K562 (cell line): ENCODE measurements around the gene PMEPA1. TPM values are rescaled to one million over a fixed set of nuclear protein-coding genes. Genes with fewer than 3 reads are reported as not detected.

Source experiments
- ATAC-seq: fragments of 200-7000 bp; cut with Tn5 transposase; 3 replicates; pipeline ENCODE4 v1.9.1; 2020; ENCODE audit warnings: moderate library complexity
- BruUV-seq: library from RNA; stranded (reverse); fragments of 400-500 nt; replicated peaks from 2 replicates; lab custom pipeline; 2021; lab: Mats Ljungman, UMichigan
- CTCF ChIA-PET: fragments of 300-600 bp; formaldehyde crosslinking; extraction: SDS; loops from one replicate; lab custom pipeline; 2021; ENCODE audit warnings: low intra/inter-chr PET ratio; lab: Yijun Ruan, JAX
- POLR2A ChIA-PET: fragments of 300-600, 350-650 bp; sonication (Branson Sonifier 250); formaldehyde crosslinking; extraction: SDS; loops from one replicate; lab custom pipeline; 2021; ENCODE audit warnings: antibody characterized with exemption, inconsistent platforms; lab: Yijun Ruan, JAX
- DNase-seq, 4 experiments: peaks; one replicate each; pipeline versions ENCODE4 v3.0.0 to v3.0.0-alpha.2; 2011 to 2018; ENCODE audit warnings: low spot score in 3 of 4, mixed read lengths in 3 of 4; ENCODE audit errors: extremely low read depth in 1 of 4
- FAIRE-seq: peaks from 2 replicates; lab custom pipeline; 2011; peaks lifted over from hg19 to GRCh38; lab: Jason Lieb, UNC
- H2AFZ ChIP-seq: 2 replicates; pipeline ENCODE4 v1.6.0; 2011; ENCODE audit warnings: low read depth, low read length, control low read depth, inconsistent platforms
- H3K27ac ChIP-seq: fragments of 200-600 bp; 3 replicates; pipeline ENCODE4 v1.8.0; 2011; ENCODE audit warnings: low read depth, mild to moderate bottlenecking, control low read depth, inconsistent platforms, low read length, moderate library complexity, mixed read lengths; ENCODE audit errors: extremely low read depth
- H3K27me3 ChIP-seq, 2 experiments: fragments of 300-600 bp in 1 of 2; 2 replicates in 1 of 2; 3 replicates in 1 of 2; pipeline versions ENCODE4 v1.6.0 to v1.8.0; 2011; ENCODE audit warnings: inconsistent platforms in 2 of 2, low read length in 2 of 2, mild to moderate bottlenecking in 1 of 2, mixed read lengths in 1 of 2, moderate library complexity in 1 of 2; ENCODE audit not compliant: control insufficient read depth in 2 of 2, insufficient read depth in 2 of 2
- H3K36me3 ChIP-seq: fragments of 300-600 bp; 3 replicates; pipeline ENCODE4 v1.8.0; 2011; ENCODE audit warnings: mild to moderate bottlenecking, low read length, inconsistent platforms; ENCODE audit not compliant: control insufficient read depth, insufficient read depth
- H3K4me1 ChIP-seq, 2 experiments: fragments of 200-600 bp in 1 of 2; replicated peaks in 1 of 2; 2 replicates in 1 of 2; 3 replicates in 1 of 2; pipeline versions ENCODE4 v1.5.1 to v1.8.0; 2011; ENCODE audit warnings: inconsistent platforms in 2 of 2, low read length in 2 of 2, mild to moderate bottlenecking in 1 of 2, mixed read lengths in 1 of 2, moderate library complexity in 1 of 2; ENCODE audit not compliant: control insufficient read depth in 2 of 2, insufficient read depth in 2 of 2
- H3K4me2 ChIP-seq: 2 replicates; pipeline ENCODE4 v1.6.1; 2011; ENCODE audit warnings: low read length, control low read depth, inconsistent platforms, mixed read lengths; ENCODE audit not compliant: insufficient read depth
- H3K4me3 ChIP-seq: fragments of 200-600 bp; sonication (generic), shearing (Covaris generic); 2 replicates; pipeline ENCODE4 v1.5.1; 2016; ENCODE audit warnings: control low read depth, inconsistent platforms
- H3K79me2 ChIP-seq: fragments of 200-600 bp; 3 replicates; pipeline ENCODE4 v1.8.0; 2011; ENCODE audit warnings: low read length, inconsistent platforms; ENCODE audit not compliant: control insufficient read depth, insufficient read depth
- H3K9ac ChIP-seq, 2 experiments: 2 replicates each; pipeline versions ENCODE4 v1.6.0 to v1.6.1; 2011; ENCODE audit warnings: low read depth in 2 of 2, low read length in 2 of 2, control low read depth in 1 of 2, inconsistent platforms in 1 of 2, mild to moderate bottlenecking in 1 of 2, mixed read lengths in 1 of 2; ENCODE audit not compliant: insufficient read depth in 1 of 2
- H3K9me1 ChIP-seq: one replicate; pipeline ENCODE4 v1.6.0; 2011; ENCODE audit warnings: inconsistent platforms, mild to moderate bottlenecking, low read length, moderate library complexity; ENCODE audit not compliant: control insufficient read depth, insufficient read depth
- H3K9me3 ChIP-seq: replicated peaks from 2 replicates; pipeline ENCODE4 v1.5.1; 2011; ENCODE audit warnings: low read depth, low read length, inconsistent platforms; ENCODE audit not compliant: control insufficient read depth, insufficient read depth
- H4K20me1 ChIP-seq: replicated peaks from 2 replicates; pipeline ENCODE4 v1.6.1; 2011; ENCODE audit warnings: low read length, inconsistent platforms, mixed read lengths; ENCODE audit not compliant: control insufficient read depth, insufficient read depth
- E2F5 ChIP-seq: sonication (generic); formaldehyde crosslinking; IDR thresholded peaks from 2 replicates; pipeline ENCODE4 v1.8.0; 2022; ENCODE audit warnings: mild to moderate bottlenecking, missing genetic modification reagents
- FOXA3 ChIP-seq, 2 experiments: fragments of 450-650 bp in 1 of 2; sonication (generic) in 1 of 2; formaldehyde crosslinking; IDR thresholded peaks in 1 of 2; conservative IDR thresholded peaks in 1 of 2; 2 replicates each; pipeline versions ENCODE4 v1.4.0 to v1.8.0; 2020 to 2022; ENCODE audit warnings: mild to moderate bottlenecking in 2 of 2, missing genetic modification reagents in 1 of 2
- KAT7 ChIP-seq: sonication (generic); formaldehyde crosslinking; IDR thresholded peaks from 2 replicates; pipeline ENCODE4 v1.8.0; 2022; ENCODE audit warnings: missing genetic modification reagents, mild to moderate bottlenecking, borderline replicate concordance
- MAFF ChIP-seq: IDR thresholded peaks from 2 replicates; pipeline ENCODE4 v1.6.1; 2012; ENCODE audit warnings: low read length, improper control_type of control experiment
- MIER1 ChIP-seq: fragments of 450-650 bp; IDR thresholded peaks from 2 replicates; pipeline ENCODE4 v1.6.1; 2016; ENCODE audit warnings: antibody characterized with exemption, mild to moderate bottlenecking, low read depth
- NCOA1 ChIP-seq: fragments of 450-650 bp; IDR thresholded peaks from 2 replicates; pipeline ENCODE4 v1.6.1; 2016; ENCODE audit warnings: low read depth
- NCOA4 ChIP-seq: fragments of 450-650 bp; IDR thresholded peaks from 2 replicates; pipeline ENCODE4 v1.6.1; 2018; ENCODE audit warnings: mild to moderate bottlenecking; ENCODE audit not compliant: partially characterized antibody
- NELFE ChIP-seq: IDR thresholded peaks from 2 replicates; pipeline ENCODE4 v1.6.1; 2011; ENCODE audit warnings: mild to moderate bottlenecking; ENCODE audit not compliant: insufficient read depth, insufficient read length
- NFATC3 ChIP-seq: fragments of 450-650 bp; IDR thresholded peaks from 2 replicates; pipeline ENCODE4 v1.6.1; 2017; ENCODE audit warnings: mild to moderate bottlenecking
- NR2C1 ChIP-seq, 2 experiments: fragments of 450-650 bp; IDR thresholded peaks; 2 replicates each; pipeline ENCODE4 v1.6.1; 2017; ENCODE audit warnings: mild to moderate bottlenecking in 2 of 2, antibody characterized with exemption in 1 of 2, inconsistent platforms in 1 of 2, missing compliant biosample characterization in 1 of 2, missing genetic modification characterization in 1 of 2
- SMC3 ChIP-seq: conservative IDR thresholded peaks from 2 replicates; pipeline ENCODE4 v1.6.1; 2011; ENCODE audit warnings: low read depth, low read length, improper control_type of control experiment; ENCODE audit not compliant: insufficient read depth
- TAF7 ChIP-seq: fragments of 450-650 bp; IDR thresholded peaks from 2 replicates; pipeline ENCODE4 v1.6.1; 2016; ENCODE audit warnings: missing genetic modification characterization, missing compliant biosample characterization
- TFAM ChIP-seq: fragments of 250-450 bp; sonication (Bioruptor Pico); conservative IDR thresholded peaks from 2 replicates; pipeline ENCODE4 v1.5.0; 2021; ENCODE audit warnings: mild to moderate bottlenecking, moderate library complexity
- USF1 ChIP-seq: sonication (generic); formaldehyde crosslinking; IDR thresholded peaks from 2 replicates; pipeline ENCODE4 v1.9.0; 2022; ENCODE audit warnings: mild to moderate bottlenecking, missing genetic modification reagents
- ZFP36 ChIP-seq: fragments of 150-350 bp; IDR thresholded peaks from 2 replicates; pipeline ENCODE4 v1.6.1; 2018; ENCODE audit warnings: low read length, low read depth; ENCODE audit not compliant: partially characterized antibody
- ZNF274 ChIP-seq: IDR thresholded peaks from 2 replicates; pipeline ENCODE4 v1.6.1; 2011; ENCODE audit warnings: low read depth, mild to moderate bottlenecking, low read length, moderate library complexity, borderline replicate concordance
- ZNF282 ChIP-seq: sonication (generic); formaldehyde crosslinking; IDR thresholded peaks from 2 replicates; pipeline ENCODE4 v1.8.1; 2023; ENCODE audit warnings: missing genetic modification reagents
- ZNF384 ChIP-seq: IDR thresholded peaks from 2 replicates; pipeline ENCODE4 v1.6.1; 2012; ENCODE audit warnings: low read depth, low read length, improper control_type of control experiment
- ZNF668 ChIP-seq: fragments of 250-450 bp; sonication (Bioruptor Pico); IDR thresholded peaks from 2 replicates; pipeline ENCODE4 v1.8.0; 2022; ENCODE audit warnings: mild to moderate bottlenecking, inconsistent platforms
- ZNF75A ChIP-seq: fragments of 450-650 bp; formaldehyde crosslinking; IDR thresholded peaks from 2 replicates; pipeline ENCODE4 v1.4.0; 2020; ENCODE audit warnings: mild to moderate bottlenecking
- WGBS: fragments of 100-300 bp; shearing (Covaris generic); methylation state at CpG from one replicate; pipeline ENCODE4 v1.1.6; 2016; ENCODE audit warnings: low coverage, mixed read lengths; ENCODE audit not compliant: insufficient coverage; ENCODE audit errors: missing lambda C conversion rate; 5-methylcytosine and 5-hydroxymethylcytosine counted together
- in situ Hi-C: fragments of 300-500 bp; cut with MboI; formaldehyde crosslinking; loops from 4 replicates; pipeline ENCODE4 v1.15.0; 2018; ENCODE audit warnings: inconsistent platforms, mixed read lengths
- intact Hi-C: fragments of 100-400 bp; cut with micrococcal nuclease; formaldehyde crosslinking; loops from 2 replicates; pipeline ENCODE4 v1.14.2; 2022
- polyA plus RNA-seq, 8 experiments: library from polyadenylated mRNA; depleted of rRNA in 4 of 8; stranded (reverse) in 5 of 8; unstranded in 3 of 8; fragments of >200 nt; fragmentation: Nextera tagmentation in 2 of 8; fragmentation: Illumina TruSeq in 1 of 8; extraction: Ambion mirVana in 2 of 8; extraction: Trizol in 1 of 8; gene quantifications; 2 replicates each; pipeline versions ENCODE4 v1.2.1 to v1.2.3, GENCODE V29; 2011 to 2014; ENCODE audit warnings: inconsistent platforms in 1 of 8, missing spikeins in 1 of 8
- total RNA-seq, 7 experiments: library from RNA; depleted of rRNA in 6 of 7; stranded (reverse); fragments of >200 nt in 6 of 7; fragmentation: Illumina TruSeq in 2 of 7; extraction: Trizol in 2 of 7; gene quantifications; 2 replicates each; pipeline versions ENCODE4 v1.2.1 to v1.2.3, GENCODE V29; 2011 to 2021; ENCODE audit warnings: low replicate concordance in 1 of 7

The PMEPA1 gene
- total and polyA plus RNA-seq, 9 of the 15 experiments (the other 6 are each of a cell fraction or from before 2014, with no cell fraction given) = 0.16 TPM; not detected in 8

GRCh38 chr20:57701090-57701489 is 8.7 kb downstream of the PMEPA1 start:
- Histone ChIP-seq H3K4me3 (no peak overlapping the region), H3K4me1 (no peaks in the 10 kb centered on the region), H4K20me1 (peaks cover 5% of the 10 kb centered on the region), H3K9me3 (no peaks in the 10 kb centered on the region), H3K36me3 (no peaks in the 10 kb centered on the region), H3K9ac (no peak overlapping the region), H3K4me2 (no peak overlapping the region), H3K79me2 (no peaks in the 10 kb centered on the region), H2AFZ (no peak overlapping the region), H3K27ac (no peak overlapping the region), H3K27me3 (peaks cover 51 to 87% of the 10 kb centered on the region in 2 experiments), H3K9me1 (peaks cover 2% of the 10 kb centered on the region)
- FAIRE-seq (no peak), DNase-seq (no peak), ATAC-seq (no peak)
- no TSS peak for BruUV-seq
- 0% methylated on average over 6 of the region's 6 CpGs for WGBS
- intact Hi-C loops = no loop called here
- ChIA-PET POLR2A (no interaction called here), CTCF (no interaction called here)
- in situ Hi-C loops = no loop called here
- TF ChIP-seq NR2C1 (IDR thresholded peaks at IDR 0.05) = no peak
- no peak for TF ChIP-seq NR2C1 (tag; IDR thresholded peaks at IDR 0.05)
- no peak for TF ChIP-seq NELFE
- TF ChIP-seq USF1 = no peak
- no peak for TF ChIP-seq FOXA3 (CRISPR knock-in tag; conservative IDR thresholded peaks at IDR 0.05 in 1 of 2, IDR thresholded peaks at IDR 0.05 in 1 of 2)
- TF ChIP-seq NFATC3 = no peak
- TF ChIP-seq E2F5 = no peak
- no peak for TF ChIP-seq MIER1
- no peak for TF ChIP-seq MAFF
- TF ChIP-seq KAT7 (CRISPR knock-in tag) = no peak
- no peak for TF ChIP-seq TFAM
- no peak for TF ChIP-seq ZNF282
- no peak for TF ChIP-seq ZNF75A (CRISPR knock-in tag)
- no peak for TF ChIP-seq SMC3
- TF ChIP-seq ZNF384 = no peak
- TF ChIP-seq ZFP36 = no peak
- no peak for TF ChIP-seq ZNF668 (CRISPR knock-in tag)
- TF ChIP-seq NCOA4 = no peak
- no peak for TF ChIP-seq TAF7 (tag)
- TF ChIP-seq ZNF274 = no peak
- no peak for TF ChIP-seq NCOA1
